Gastroesophageal sphincter (tissue), 3 donors: Measurements from ENCODE around the gene FAM171A1.

ENCODE experiments used
- CTCF ChIP-seq, 4 experiments: fragments of 200-600 bp in 2 of 4; fragments of 450-650 bp in 2 of 4; sonication (generic) in 1 of 4; IDR thresholded peaks; one replicate each; pipeline ENCODE4 v1.5.1; 2017 to 2019; ENCODE audit warnings: antibody characterized with exemption in 4 of 4, mild to moderate bottlenecking in 2 of 4, moderate library complexity in 2 of 4
- POLR2AphosphoS5 ChIP-seq: sonication (generic); formaldehyde crosslinking; IDR thresholded peaks from one replicate; pipeline ENCODE4 v1.6.1; 2017; ENCODE audit warnings: antibody characterized with exemption

GRCh38 chr10:15229268-15229667 is 141.8 kb downstream of the FAM171A1 start:
- no peak for TF ChIP-seq CTCF (IDR thresholded peaks at IDR 0.05)
- no peak for TF ChIP-seq POLR2AphosphoS5
